MM.1S (cell line): ENCODE results near the gene DNAH7.

Source experiments
- CTCF ChIP-seq: fragments of 300-600 bp; sonication (generic); IDR thresholded peaks from 2 replicates; pipeline ENCODE4 v1.5.1; 2016; ENCODE audit warnings: antibody characterized with exemption, low read length, mixed read lengths
- EZH2 ChIP-seq: fragments of 300-600 bp; sonication (generic); optimal IDR thresholded peaks from 2 replicates; pipeline ENCODE3; 2017; ENCODE audit warnings: low read depth, mild to moderate bottlenecking, antibody characterized with exemption, low read length, mixed read lengths
- EZH2phosphoT487 ChIP-seq: fragments of 300-600 bp; sonication (generic); IDR thresholded peaks from 2 replicates; pipeline ENCODE4 v1.6.1; 2018; ENCODE audit warnings: antibody characterized with exemption, low read length

GRCh38 chr2:195779491-195779890 is 289.1 kb downstream of the DNAH7 start:
- no peak for TF ChIP-seq CTCF
- TF ChIP-seq EZH2 = no peak
- no peak for TF ChIP-seq EZH2phosphoT487
